ENCODE measurements around the gene KCNJ6.
"Not testable (repeated sequence)": the region's sequence is repeated elsewhere in the genome, so short reads cannot be mapped to it uniquely, and the experiment has no call there.

DNA sequence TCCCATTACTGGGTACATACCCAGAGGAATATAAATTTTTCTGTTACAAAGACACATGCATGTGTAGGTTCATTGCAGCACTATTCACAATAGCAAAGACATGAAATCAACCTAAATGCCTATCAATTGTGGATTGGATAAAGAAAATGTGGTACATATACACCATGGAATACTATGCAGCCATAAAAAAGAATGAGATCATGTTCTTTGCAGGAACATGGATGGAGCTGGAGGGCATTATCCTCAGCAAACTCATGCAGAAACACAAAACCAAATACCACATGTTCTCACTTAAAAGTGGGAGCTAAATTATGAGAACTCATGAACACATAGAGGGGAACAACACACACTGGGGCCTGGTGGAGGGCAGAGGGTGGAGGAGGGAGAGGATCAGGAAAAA, 272.4 kb downstream of the KCNJ6 start:
- TF ChIP-seq, protein P1, sequence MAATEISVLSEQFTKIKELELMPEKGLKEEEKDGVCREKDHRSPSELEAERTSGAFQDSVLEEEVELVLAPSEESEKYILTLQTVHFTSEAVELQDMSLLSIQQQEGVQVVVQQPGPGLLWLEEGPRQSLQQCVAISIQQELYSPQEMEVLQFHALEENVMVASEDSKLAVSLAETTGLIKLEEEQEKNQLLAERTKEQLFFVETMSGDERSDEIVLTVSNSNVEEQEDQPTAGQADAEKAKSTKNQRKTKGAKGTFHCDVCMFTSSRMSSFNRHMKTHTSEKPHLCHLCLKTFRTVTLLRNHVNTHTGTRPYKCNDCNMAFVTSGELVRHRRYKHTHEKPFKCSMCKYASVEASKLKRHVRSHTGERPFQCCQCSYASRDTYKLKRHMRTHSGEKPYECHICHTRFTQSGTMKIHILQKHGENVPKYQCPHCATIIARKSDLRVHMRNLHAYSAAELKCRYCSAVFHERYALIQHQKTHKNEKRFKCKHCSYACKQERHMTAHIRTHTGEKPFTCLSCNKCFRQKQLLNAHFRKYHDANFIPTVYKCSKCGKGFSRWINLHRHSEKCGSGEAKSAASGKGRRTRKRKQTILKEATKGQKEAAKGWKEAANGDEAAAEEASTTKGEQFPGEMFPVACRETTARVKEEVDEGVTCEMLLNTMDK (IDR thresholded peaks at IDR 0.05; ENCODE audit: borderline replicate concordance, insufficient read depth, low read depth, low read length, poor library complexity, severe bottlenecking): not testable (repeated sequence)
- TF ChIP-seq, protein P2, sequence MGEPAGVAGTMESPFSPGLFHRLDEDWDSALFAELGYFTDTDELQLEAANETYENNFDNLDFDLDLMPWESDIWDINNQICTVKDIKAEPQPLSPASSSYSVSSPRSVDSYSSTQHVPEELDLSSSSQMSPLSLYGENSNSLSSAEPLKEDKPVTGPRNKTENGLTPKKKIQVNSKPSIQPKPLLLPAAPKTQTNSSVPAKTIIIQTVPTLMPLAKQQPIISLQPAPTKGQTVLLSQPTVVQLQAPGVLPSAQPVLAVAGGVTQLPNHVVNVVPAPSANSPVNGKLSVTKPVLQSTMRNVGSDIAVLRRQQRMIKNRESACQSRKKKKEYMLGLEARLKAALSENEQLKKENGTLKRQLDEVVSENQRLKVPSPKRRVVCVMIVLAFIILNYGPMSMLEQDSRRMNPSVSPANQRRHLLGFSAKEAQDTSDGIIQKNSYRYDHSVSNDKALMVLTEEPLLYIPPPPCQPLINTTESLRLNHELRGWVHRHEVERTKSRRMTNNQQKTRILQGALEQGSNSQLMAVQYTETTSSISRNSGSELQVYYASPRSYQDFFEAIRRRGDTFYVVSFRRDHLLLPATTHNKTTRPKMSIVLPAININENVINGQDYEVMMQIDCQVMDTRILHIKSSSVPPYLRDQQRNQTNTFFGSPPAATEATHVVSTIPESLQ (CRISPR knock-in tag; IDR thresholded peaks at IDR 0.05): not testable (repeated sequence)
- TF ChIP-seq, protein P3, sequence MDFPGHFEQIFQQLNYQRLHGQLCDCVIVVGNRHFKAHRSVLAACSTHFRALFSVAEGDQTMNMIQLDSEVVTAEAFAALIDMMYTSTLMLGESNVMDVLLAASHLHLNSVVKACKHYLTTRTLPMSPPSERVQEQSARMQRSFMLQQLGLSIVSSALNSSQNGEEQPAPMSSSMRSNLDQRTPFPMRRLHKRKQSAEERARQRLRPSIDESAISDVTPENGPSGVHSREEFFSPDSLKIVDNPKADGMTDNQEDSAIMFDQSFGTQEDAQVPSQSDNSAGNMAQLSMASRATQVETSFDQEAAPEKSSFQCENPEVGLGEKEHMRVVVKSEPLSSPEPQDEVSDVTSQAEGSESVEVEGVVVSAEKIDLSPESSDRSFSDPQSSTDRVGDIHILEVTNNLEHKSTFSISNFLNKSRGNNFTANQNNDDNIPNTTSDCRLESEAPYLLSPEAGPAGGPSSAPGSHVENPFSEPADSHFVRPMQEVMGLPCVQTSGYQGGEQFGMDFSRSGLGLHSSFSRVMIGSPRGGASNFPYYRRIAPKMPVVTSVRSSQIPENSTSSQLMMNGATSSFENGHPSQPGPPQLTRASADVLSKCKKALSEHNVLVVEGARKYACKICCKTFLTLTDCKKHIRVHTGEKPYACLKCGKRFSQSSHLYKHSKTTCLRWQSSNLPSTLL (IDR thresholded peaks at IDR 0.05): not testable (repeated sequence)
- TF ChIP-seq, protein P4, sequence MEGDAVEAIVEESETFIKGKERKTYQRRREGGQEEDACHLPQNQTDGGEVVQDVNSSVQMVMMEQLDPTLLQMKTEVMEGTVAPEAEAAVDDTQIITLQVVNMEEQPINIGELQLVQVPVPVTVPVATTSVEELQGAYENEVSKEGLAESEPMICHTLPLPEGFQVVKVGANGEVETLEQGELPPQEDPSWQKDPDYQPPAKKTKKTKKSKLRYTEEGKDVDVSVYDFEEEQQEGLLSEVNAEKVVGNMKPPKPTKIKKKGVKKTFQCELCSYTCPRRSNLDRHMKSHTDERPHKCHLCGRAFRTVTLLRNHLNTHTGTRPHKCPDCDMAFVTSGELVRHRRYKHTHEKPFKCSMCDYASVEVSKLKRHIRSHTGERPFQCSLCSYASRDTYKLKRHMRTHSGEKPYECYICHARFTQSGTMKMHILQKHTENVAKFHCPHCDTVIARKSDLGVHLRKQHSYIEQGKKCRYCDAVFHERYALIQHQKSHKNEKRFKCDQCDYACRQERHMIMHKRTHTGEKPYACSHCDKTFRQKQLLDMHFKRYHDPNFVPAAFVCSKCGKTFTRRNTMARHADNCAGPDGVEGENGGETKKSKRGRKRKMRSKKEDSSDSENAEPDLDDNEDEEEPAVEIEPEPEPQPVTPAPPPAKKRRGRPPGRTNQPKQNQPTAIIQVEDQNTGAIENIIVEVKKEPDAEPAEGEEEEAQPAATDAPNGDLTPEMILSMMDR (IDR thresholded peaks at IDR 0.05 in 2 of 3, conservative IDR thresholded peaks at IDR 0.05 in 1 of 3; ENCODE audit: insufficient read depth in 2 of 3, low read depth in 1 of 3, low read length in 3 of 3): not testable (repeated sequence)
- TF ChIP-seq, protein P5, sequence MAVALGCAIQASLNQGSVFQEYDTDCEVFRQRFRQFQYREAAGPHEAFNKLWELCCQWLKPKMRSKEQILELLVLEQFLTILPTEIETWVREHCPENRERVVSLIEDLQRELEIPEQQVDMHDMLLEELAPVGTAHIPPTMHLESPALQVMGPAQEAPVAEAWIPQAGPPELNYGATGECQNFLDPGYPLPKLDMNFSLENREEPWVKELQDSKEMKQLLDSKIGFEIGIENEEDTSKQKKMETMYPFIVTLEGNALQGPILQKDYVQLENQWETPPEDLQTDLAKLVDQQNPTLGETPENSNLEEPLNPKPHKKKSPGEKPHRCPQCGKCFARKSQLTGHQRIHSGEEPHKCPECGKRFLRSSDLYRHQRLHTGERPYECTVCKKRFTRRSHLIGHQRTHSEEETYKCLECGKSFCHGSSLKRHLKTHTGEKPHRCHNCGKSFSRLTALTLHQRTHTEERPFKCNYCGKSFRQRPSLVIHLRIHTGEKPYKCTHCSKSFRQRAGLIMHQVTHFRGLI (CRISPR knock-in tag; IDR thresholded peaks at IDR 0.05): not testable (repeated sequence)
- not testable (repeated sequence) for TF ChIP-seq RFX5 (IDR thresholded peaks at IDR 0.05; ENCODE audit: low read depth, low read length); TAF15 (IDR thresholded peaks at IDR 0.05; ENCODE audit: low read depth, low read length); CBX3 (IDR thresholded peaks at IDR 0.05; ENCODE audit: borderline replicate concordance in 1 of 2, low read length in 2 of 2); GABPA (tag; conservative IDR thresholded peaks at IDR 0.05; ENCODE audit: low read depth); ZNF785 (CRISPR knock-in tag; IDR thresholded peaks at IDR 0.05)
- TF ChIP-seq, protein P6, sequence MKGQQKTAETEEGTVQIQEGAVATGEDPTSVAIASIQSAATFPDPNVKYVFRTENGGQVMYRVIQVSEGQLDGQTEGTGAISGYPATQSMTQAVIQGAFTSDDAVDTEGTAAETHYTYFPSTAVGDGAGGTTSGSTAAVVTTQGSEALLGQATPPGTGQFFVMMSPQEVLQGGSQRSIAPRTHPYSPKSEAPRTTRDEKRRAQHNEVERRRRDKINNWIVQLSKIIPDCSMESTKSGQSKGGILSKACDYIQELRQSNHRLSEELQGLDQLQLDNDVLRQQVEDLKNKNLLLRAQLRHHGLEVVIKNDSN (CRISPR knock-in tag; IDR thresholded peaks at IDR 0.05): not testable (repeated sequence)

All from K562 (cell line).